G401.6 (cell line): ENCODE data around the gene NSMCE4A.
"Not testable (repeated sequence)": the region's sequence is repeated elsewhere in the genome, so short reads cannot be mapped to it uniquely, and the experiment has no call there.

ENCODE experiments used
- FAIRE-seq: peaks from 2 replicates; lab custom pipeline; 2012; peaks lifted over from hg19 to GRCh38; lab: Jason Lieb, UNC

The NSMCE4A gene

GRCh38 chr10:121988361-121989324 lies 13.6 kb upstream of the NSMCE4A start, which contains the start of gene TACC2:
Gene TACC2 (plus strand): TSS chr10:121989163. CDS start chr10:122021982, 32,819 bp downstream.
- FAIRE-seq = no peak

- no peak for FAIRE-seq
These were observed 9.4 kb upstream of the NSMCE4A start for GRCh38 chr10:121984463-121984862.

GRCh38 chr10:121983852-121984251 lies 8.8 kb upstream of the NSMCE4A start:
- FAIRE-seq = no peak

GRCh38 chr10:121981346-121981745 lies 6.3 kb upstream of the NSMCE4A start:
- FAIRE-seq = no peak

- no peak for FAIRE-seq
These were observed 3.5 kb upstream of the NSMCE4A start for GRCh38 chr10:121978511-121978910.

- FAIRE-seq = no peak
These were observed 1.6 kb upstream of the NSMCE4A start for GRCh38 chr10:121976607-121977006.

GRCh38 chr10:121975295-121976086 lies 474 bp upstream of the NSMCE4A start:
- FAIRE-seq = no peak

GRCh38 chr10:121974019-121974534 lies 940 bp downstream of the NSMCE4A start:
- FAIRE-seq = no peak

GRCh38 chr10:121969086-121969485 lies 5.9 kb downstream of the NSMCE4A start:
- not testable (repeated sequence) for FAIRE-seq

- no peak for FAIRE-seq
These were observed 9.0 kb downstream of the NSMCE4A start for GRCh38 chr10:121965996-121966395.

- FAIRE-seq = no peak
These were observed 13.6 kb downstream of the NSMCE4A start for GRCh38 chr10:121961456-121961855.

GRCh38 chr10:121959671-121960070 lies 15.3 kb downstream of the NSMCE4A start:
- no peak for FAIRE-seq

- no peak for FAIRE-seq
These were observed 18.6 kb downstream of the NSMCE4A start for GRCh38 chr10:121956111-121957061.

- FAIRE-seq = no peak
These were observed 22.8 kb downstream of the NSMCE4A start for GRCh38 chr10:121952226-121952625.

GRCh38 chr10:121949451-121949850 lies 25.6 kb downstream of the NSMCE4A start:
- no peak for FAIRE-seq

GRCh38 chr10:121949049-121949448 lies 26.0 kb downstream of the NSMCE4A start:
- FAIRE-seq = no peak

GRCh38 chr10:121947343-121948330 lies 27.4 kb downstream of the NSMCE4A start:
- FAIRE-seq = no peak

- FAIRE-seq = no peak
These were observed 32.1 kb downstream of the NSMCE4A start for GRCh38 chr10:121942749-121943416.

GRCh38 chr10:121941532-121941931 lies 33.5 kb downstream of the NSMCE4A start:
- FAIRE-seq = no peak

GRCh38 chr10:121936295-121936694 lies 38.7 kb downstream of the NSMCE4A start:
- FAIRE-seq = no peak
